Measurements from ENCODE around the gene THSD8. TPM values are rescaled to one million over a fixed set of nuclear protein-coding genes. Genes with fewer than 3 reads are reported as not detected.
"Not testable (repeated sequence)": the region's sequence is repeated elsewhere in the genome, so short reads cannot be mapped to it uniquely, and the experiment has no call there.

The THSD8 gene
- total and polyA plus RNA-seq, 8 donors = 2.9 to 8.3 (median 5.1) TPM; not detected in 5

DNA sequence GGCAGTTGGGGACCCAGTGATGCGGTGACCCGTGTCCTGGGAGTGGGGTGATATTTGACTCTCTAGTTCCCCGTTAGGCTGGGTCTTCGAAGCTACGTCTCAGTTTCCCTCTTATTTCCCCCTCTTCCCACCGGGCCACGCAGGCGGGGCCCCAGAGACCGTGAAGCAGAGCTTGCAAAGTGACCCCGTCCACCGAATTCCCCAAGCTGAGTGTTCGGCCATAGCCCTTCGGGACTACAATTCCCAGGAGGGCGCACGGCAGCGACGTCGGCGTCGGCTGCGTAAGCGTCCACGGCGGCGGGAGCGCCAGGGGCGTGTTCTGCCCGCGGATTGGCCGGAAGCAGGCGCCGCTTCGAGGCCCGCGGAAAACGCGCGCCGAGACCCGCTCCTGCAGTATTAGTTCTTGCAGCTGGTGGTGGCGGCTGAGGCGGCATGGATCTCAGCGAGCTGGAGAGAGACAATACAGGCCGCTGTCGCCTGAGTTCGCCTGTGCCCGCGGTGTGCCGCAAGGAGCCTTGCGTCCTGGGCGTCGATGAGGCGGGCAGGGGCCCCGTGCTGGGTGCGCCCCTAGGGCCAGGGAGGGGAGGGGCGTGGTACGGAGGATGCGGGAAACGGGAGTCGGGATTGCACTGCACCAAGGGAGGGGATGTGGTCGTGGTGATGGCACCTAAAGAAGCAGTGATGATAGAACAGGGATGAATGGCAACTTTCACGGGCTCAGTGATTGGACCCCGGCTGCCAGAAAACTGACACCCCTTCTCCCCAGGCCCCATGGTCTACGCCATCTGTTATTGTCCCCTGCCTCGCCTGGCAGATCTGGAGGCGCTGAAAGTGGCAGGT, 4.6 kb downstream of the THSD8 start, which contains the start of gene RNASEH2A:
TSS of gene RNASEH2A (plus strand) at position 343 of the 840 bp plus-strand sequence. CDS start at position 433, 90 bp downstream.
- Histone ChIP-seq H3K4me1 (peaks cover 10 to 32% (median 28%) of the 10 kb centered on the region in 4 donors), H3K36me3 (peaks cover 0 to 16% (median 7%) of the 10 kb centered on the region in 4 donors), H3K4me3 (peak within 1 kb of the TSS; percentile 62 to 76 (median 72)), H3K27me3 (peaks cover 0 to 6% (median 0%) of the 10 kb centered on the region in 3 donors), H3K9me3 (no peaks in the 10 kb centered on the region), H3K27ac (peak within 1 kb of the TSS; percentile 33 to 84 (median 70))
- intact Hi-C loops (cut with DNase I; ENCODE audit: low total_unique reads) = no loop called here
- TF ChIP-seq POLR2A (IDR thresholded peaks at IDR 0.05) = no peak
- TF ChIP-seq EP300 (IDR thresholded peaks at IDR 0.05) = no peak
- TF ChIP-seq, protein P1, sequence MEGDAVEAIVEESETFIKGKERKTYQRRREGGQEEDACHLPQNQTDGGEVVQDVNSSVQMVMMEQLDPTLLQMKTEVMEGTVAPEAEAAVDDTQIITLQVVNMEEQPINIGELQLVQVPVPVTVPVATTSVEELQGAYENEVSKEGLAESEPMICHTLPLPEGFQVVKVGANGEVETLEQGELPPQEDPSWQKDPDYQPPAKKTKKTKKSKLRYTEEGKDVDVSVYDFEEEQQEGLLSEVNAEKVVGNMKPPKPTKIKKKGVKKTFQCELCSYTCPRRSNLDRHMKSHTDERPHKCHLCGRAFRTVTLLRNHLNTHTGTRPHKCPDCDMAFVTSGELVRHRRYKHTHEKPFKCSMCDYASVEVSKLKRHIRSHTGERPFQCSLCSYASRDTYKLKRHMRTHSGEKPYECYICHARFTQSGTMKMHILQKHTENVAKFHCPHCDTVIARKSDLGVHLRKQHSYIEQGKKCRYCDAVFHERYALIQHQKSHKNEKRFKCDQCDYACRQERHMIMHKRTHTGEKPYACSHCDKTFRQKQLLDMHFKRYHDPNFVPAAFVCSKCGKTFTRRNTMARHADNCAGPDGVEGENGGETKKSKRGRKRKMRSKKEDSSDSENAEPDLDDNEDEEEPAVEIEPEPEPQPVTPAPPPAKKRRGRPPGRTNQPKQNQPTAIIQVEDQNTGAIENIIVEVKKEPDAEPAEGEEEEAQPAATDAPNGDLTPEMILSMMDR (IDR thresholded peaks at IDR 0.05) = peak in 1 of 7 experiments; percentile 15
- TF ChIP-seq POLR2AphosphoS5 (IDR thresholded peaks at IDR 0.05) = peak; percentile 30 to 90 (median 70)
- DNase-seq = peak; percentile 93 to 97
- WGBS, 5 donors = 4 to 10% (median 4%) methylated on average over 27 to 66 of the region's 66 CpGs

DNA sequence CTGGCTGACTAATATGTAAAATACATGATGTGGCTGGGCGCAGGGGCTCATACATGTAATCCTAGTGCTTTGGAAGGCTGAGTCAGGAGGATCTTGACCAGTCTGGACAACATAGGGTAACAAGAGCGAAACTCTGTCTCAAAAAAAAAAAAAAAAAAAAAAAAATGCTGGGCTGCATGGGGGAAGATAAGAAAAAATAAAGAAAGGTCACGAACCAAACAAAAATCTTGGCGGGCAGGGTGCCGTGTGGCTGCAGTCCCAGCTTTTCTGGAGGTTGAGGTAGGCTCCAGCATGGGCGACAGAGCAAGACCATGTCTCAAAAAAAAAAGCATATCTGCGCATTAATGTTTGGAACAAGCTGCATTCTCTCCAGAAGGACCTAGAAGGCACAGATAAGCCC, 13.2 kb downstream of the THSD8 start:
- TF ChIP-seq, protein P1 (IDR thresholded peaks at IDR 0.05) = no peak
- TF ChIP-seq POLR2A (IDR thresholded peaks at IDR 0.05) (no peak), EP300 (IDR thresholded peaks at IDR 0.05) (no peak), POLR2AphosphoS5 (IDR thresholded peaks at IDR 0.05) (no peak)
- WGBS, 5 donors = 39 to 78% (median 51%) methylated on average over 7 of the region's 7 CpGs
- intact Hi-C loops (cut with DNase I; ENCODE audit: low total_unique reads) = no loop called here

DNA sequence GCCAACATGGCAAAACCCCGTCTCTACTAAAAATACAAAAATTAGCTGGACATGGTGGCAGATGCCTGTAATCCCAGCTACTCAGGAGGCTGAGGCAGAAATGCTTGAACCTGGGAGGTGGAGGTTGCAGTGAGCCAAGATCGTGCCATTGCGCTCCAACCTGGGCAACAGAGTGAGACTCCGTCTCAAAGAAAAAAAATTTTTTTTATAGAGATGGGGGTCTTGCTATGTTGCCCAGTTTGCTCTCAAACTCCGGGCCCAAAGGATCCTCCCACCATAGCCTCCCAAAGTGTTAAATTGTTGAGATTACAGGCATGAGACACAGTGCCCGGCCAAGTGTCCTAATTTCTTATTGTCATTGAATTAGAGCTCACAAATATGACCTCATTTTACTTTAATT, 15.3 kb downstream of the THSD8 start:
- H3K4me3 ChIP-seq; H3K4me1 ChIP-seq; H3K9me3 ChIP-seq; DNase-seq; H3K27ac ChIP-seq; intact Hi-C loops (cut with DNase I; ENCODE audit: low total_unique reads); H3K27me3 ChIP-seq: not testable (repeated sequence)
- H3K36me3 ChIP-seq = peaks cover 0 to 26% (median 21%) of the 10 kb centered on the region in 4 donors
- WGBS, 5 donors = 94 to 95% (median 94%) methylated on average over 6 of the region's 6 CpGs

More for the DNA sequence above, 13.2 kb downstream of the THSD8 start:
- Histone ChIP-seq H3K27me3 (no peaks in the 10 kb centered on the region), H3K4me1 (no peaks in the 10 kb centered on the region), H3K27ac (no peak overlapping the region), H3K9me3 (no peaks in the 10 kb centered on the region), H3K4me3 (no peak overlapping the region), H3K36me3 (peaks cover 0 to 36% (median 28%) of the 10 kb centered on the region in 4 donors)
- no peak for DNase-seq

DNA sequence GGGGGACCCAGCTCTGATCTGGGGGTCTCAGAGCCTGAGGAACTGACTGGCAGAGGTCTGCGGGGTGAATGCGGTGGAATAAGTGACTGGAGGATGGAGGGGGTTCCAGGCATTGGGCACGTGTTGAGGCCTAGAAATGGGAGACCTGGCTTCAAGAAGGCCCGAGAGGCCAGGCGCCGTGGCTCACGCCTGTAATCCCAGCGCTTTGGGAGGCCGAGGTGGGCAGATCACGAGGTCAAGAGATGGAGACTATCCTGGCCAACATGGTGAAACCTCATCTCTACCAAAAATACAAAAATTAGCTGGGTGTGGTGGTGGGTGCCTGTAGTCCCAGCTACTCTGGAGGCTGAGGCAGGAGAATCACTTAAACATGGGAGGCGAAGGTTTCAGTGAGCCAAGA, 15.9 kb downstream of the THSD8 start:
- H3K9me3 ChIP-seq; DNase-seq; H3K4me3 ChIP-seq; H3K27ac ChIP-seq; intact Hi-C loops (cut with DNase I; ENCODE audit: low total_unique reads); H3K4me1 ChIP-seq; H3K27me3 ChIP-seq: not testable (repeated sequence)
- WGBS, 5 donors = 93 to 94% (median 93%) methylated on average over 11 of the region's 11 CpGs
- H3K36me3 ChIP-seq = peaks cover 0 to 20% (median 17%) of the 10 kb centered on the region in 4 donors

DNA sequence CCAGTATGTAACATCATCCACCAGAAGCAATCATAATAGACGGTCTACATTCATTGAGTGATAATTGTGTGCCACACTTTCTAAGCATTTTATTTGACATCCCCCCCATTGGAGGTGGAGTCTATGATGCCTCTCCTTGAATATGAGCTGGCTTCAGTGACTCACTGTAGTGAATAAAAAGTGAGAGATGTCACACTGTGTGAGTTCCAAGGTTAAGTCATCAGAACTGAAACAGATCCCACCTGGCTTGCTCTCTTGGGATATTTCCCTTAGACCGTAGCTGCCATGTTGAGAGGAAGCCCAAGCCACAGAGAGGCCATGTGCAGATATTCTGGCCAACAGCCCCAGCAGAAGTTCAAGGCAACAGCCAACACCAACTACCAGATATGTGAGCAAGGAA, 19.9 kb downstream of the THSD8 start:
- Histone ChIP-seq H3K9me3 (peaks cover 0 to 9% (median 2%) of the 10 kb centered on the region in 4 donors), H3K36me3 (no peaks in the 10 kb centered on the region), H3K4me1 (peaks cover 0 to 10% (median 8%) of the 10 kb centered on the region in 4 donors), H3K27me3 (peaks cover 0 to 41% (median 21%) of the 10 kb centered on the region in 3 donors), H3K27ac (no peak overlapping the region), H3K4me3 (no peak overlapping the region)
- TF ChIP-seq, protein P1 (IDR thresholded peaks at IDR 0.05) = no peak
- no peak for TF ChIP-seq POLR2A (IDR thresholded peaks at IDR 0.05)
- no peak for TF ChIP-seq POLR2AphosphoS5 (IDR thresholded peaks at IDR 0.05)
- intact Hi-C loops (cut with DNase I; ENCODE audit: low total_unique reads) = no loop called here
- DNase-seq = no peak
- WGBS, 5 donors = 82 to 90% (median 86%) methylated on average over 2 of the region's 2 CpGs
